ENCODE measurements around the gene ATP6V1D.

The ATP6V1D gene

GRCh38 chr14:67319142-67319541, 40.5 kb downstream of the ATP6V1D start:
- TF ChIP-seq CTCF (conservative IDR thresholded peaks at IDR 0.05; ENCODE audit: low read length), result no peak
- DNase-seq (ENCODE audit: low read depth), result peak; percentile 9
- no peak overlapping the region for H3K4me3 ChIP-seq (ENCODE audit: low read length)

- no peak for DNase-seq (ENCODE audit: low read depth)
- TF ChIP-seq CTCF (conservative IDR thresholded peaks at IDR 0.05; ENCODE audit: low read length), result no peak
- no peak overlapping the region for H3K4me3 ChIP-seq (ENCODE audit: low read length)
Observed at GRCh38 chr14:67317822-67318221, 41.8 kb downstream of the ATP6V1D start.

GRCh38 chr14:67313153-67313552, 46.5 kb downstream of the ATP6V1D start:
- no peak overlapping the region for H3K4me3 ChIP-seq (ENCODE audit: low read length)
- DNase-seq (ENCODE audit: low read depth), result no peak
- no peak for TF ChIP-seq CTCF (conservative IDR thresholded peaks at IDR 0.05; ENCODE audit: low read length)

- no peak overlapping the region for H3K4me3 ChIP-seq (ENCODE audit: low read length)
- TF ChIP-seq CTCF (conservative IDR thresholded peaks at IDR 0.05; ENCODE audit: low read length), result no peak
- no peak for DNase-seq (ENCODE audit: low read depth)
Observed at GRCh38 chr14:67311868-67312267, 47.7 kb downstream of the ATP6V1D start.

All from AG10803 (cell line).